NCI-H2029 (cell line): ENCODE results near the gene ACSL1.

Source experiments
- DNase-seq: peaks from one replicate; lab custom pipeline; 2025; lab: John Stamatoyannopoulos, UW

The ACSL1 gene

GRCh38 chr4:184811526-184812198, 14.1 kb downstream of the ACSL1 start:
- DNase-seq: no peak

GRCh38 chr4:184810720-184811119, 15.0 kb downstream of the ACSL1 start:
- peak; percentile 10 for DNase-seq

GRCh38 chr4:184808713-184809050, 17.1 kb downstream of the ACSL1 start:
- no peak for DNase-seq

DNA sequence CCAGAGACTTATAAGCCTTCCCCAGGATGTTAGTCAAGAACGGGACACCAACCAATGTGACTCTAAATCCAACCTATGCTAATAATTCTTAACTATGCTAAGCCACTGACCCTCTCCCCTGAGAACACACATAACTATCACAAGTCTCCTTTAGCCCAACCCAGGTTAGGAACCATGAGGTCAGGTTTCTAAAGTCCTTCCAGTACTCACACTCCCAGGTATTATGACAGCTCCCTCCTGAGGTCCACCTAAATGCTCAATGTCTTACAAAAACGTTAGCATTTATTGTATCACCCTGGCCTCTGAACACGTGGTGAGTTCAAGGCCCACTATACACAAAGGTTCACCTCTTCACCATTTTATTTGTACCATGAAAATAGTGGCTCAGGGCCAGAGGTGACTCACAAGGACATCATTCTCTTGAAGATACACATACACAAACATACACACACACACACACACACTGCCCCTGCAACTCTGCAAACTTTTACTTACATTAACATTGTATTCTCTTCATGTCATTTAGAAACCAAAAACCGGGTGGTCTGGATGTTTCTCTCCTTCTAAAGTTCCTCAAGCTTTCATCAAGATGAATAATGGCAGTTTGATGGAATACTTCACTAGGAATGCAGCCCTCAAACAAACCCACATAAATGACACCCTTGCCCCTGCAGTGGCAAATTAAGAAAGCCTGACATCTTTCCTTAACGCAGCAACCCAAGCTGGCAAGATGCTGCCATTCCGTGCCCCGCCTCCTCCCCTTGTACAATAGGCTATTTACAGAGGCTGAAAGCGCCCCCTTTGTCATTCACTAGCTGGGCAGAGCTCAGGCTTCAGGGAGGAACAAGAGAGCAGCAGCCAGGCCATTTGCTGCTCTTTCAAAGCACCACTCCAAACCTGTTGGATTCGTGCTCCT, 17.7 kb downstream of the ACSL1 start:
- DNase-seq: peak; percentile 16

GRCh38 chr4:184807256-184807655, 18.5 kb downstream of the ACSL1 start:
- DNase-seq: peak; percentile 72

DNA sequence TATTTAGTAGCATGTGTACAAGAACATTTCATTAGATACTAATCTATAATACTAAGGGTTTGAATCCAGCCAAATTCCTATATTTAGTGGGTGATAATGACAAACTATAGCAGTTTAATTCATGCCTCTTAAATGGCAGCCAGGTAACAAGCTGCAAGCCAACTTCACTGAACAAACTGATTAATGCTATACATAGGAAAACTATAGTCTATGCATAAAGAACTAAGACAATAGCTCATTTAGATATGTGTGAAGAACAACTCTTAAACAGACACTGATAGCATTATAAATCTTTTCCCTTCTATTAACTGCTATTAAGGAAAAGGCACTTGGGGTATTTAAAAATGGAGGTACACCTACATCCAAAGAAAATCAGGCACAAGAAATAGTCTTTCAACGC, 19.1 kb downstream of the ACSL1 start:
- DNase-seq: no peak

DNA sequence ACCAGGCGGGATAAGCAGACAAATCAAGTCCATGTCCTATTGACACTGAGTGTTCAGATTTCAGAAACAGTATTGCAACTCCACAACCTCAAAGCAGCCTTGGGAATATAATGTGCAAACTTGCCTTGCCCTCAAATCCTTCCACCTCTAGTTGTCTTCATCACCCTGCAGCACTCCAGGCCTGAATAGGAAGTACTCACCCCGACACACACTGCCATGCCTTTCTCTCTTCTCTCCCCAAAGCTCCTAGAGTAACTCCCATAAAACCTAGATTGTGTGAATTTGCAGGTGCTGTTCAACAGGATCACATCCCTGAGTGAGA, 19.6 kb downstream of the ACSL1 start:
- no peak for DNase-seq

- DNase-seq: peak; percentile 56
These were observed 20.1 kb downstream of the ACSL1 start for GRCh38 chr4:184805462-184806228.

DNA sequence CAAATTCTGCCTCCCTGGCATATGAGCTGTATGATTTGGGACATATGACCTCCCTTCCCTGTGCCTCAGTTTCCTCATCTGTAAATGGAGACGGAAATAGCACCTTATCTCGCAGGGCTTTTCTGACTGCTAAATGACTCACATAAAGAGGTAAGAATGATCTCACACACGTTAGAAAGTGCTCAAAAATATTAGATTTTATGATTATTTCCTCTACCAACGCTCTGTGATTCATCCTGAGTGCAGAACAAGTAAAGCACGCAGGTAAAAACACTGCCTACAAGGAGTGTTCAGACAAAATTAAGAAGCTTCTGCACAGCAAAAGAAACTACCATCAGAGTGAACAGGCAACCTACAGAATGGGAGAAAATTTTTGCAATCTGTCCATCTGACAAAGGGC, 21.1 kb downstream of the ACSL1 start:
- no peak for DNase-seq

DNA sequence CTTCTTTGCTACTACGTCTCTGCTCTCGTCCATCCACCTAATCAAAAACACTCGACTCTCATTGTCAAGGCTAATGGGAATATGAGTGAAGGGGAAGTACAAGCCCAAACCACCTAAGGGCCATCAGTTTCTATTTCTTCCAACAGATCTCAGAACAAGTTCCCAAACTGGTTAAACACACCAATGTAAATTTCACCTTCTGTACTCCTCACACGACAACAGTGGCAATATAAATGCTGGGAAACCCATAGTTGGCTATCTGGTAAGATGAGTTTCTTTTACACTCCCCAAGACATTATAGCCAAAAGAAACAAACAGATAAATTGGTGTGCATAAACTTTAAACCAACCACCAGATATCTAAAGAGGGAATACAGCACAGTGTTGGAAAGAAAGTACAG, 21.9 kb downstream of the ACSL1 start:
- no peak for DNase-seq

GRCh38 chr4:184803133-184803532, 22.6 kb downstream of the ACSL1 start:
- no peak for DNase-seq

DNA sequence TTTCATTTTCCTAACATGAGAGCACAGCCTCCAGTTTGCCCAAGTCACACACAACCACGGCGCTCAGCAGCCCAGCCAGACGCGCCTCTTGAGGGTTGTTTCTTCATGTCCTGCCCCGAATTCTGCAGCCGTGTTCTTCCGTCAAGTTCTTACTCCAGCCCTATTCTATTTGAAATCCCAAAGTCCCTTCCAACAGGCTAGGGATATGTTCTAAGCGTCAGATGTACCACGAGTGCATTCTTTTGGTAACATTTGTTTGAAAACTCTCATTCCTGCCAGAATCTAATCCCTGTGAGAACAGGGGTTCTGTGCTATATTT, 23.1 kb downstream of the ACSL1 start:
- no peak for DNase-seq

DNA sequence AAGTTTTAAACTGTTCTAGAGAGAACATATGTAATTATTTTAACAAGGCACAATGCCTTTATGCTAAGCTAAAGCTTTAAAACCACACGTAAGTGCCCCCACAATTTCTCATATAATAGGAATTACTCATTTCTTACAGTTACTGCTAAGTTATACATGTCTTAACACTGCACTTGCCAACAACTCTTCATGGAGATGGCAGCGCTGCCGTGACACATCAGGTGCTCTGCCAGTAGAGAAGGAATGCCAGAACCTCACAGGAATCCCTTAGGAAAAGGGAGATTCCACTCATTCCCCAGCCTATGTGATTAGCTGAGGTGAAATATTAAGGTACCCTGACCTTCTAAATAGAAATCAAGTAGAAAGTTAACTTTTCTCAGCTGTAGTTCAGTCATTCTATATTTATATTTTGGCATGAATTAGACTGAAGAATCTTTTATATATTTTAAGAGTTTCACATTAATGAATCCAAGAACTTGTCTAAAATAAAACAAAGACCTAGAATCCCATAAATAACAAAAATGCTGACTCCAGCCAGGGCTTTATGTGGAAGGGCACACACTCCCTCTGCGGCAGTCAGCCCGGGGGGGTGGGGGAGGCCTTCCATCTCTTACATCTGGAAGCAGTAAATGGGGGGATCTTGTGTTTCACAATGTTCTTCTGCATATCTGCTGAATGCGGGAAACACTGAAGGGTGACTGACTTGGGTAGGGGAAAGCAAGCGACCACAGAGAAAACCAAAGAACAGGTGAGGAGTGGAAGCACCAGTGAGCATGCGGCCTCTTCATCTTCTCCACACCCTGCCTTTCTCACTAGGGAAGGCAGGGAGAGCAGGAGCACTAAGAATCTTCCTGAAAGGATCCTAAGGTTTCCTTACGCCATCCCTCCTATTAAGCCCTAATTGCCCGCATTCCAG, 23.7 kb downstream of the ACSL1 start:
- no peak for DNase-seq

GRCh38 chr4:184798504-184798903, 27.3 kb downstream of the ACSL1 start:
- no peak for DNase-seq

DNA sequence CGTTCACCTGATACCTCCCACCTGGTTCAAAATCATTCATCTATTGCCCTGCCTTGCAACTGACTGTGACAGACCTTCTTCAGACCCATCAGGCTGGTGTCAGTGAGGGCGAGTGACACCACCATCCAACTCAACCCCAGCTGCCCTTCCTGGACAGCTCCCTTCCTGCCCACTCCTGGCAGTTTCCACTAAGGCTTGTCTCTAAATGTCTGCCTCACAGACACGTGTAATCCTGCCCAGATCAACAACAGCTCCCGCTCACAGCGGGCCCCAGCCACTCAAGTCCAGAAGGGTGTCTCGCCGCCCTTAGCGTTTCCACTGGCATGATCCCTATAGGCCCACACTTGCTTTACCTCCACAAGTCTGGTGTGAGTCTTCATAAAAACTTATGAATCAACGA, 28.9 kb downstream of the ACSL1 start:
- no peak for DNase-seq

DNA sequence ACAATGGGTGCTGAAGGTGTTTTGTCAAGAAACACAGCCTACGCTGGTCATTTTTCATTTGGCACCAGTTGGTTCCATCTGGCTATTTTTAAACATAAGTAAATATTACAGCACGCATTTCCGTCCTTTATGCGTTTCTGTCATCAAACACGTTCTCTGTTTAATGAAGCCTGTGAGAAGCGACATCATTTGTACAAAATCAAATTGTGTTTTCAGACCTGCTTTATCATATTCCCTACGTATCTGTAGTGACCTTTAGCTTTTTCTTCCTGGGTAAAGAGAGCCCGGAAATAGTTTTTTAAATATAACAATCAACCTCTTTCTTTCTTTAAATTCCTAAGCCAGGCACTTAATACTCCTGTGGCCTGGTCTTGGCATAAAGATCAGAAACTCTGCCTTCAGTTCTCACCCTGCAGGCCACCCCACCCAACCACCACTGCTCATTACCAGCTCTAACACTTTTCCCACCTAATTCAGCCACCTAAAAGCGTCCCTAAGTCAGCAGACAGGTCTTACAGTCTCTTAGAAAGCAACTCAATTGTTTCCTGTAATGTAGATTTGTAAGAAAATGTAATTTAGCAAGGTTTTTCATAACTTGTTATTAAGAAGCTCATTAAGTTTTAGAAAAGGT, 30.4 kb downstream of the ACSL1 start:
- peak; percentile 16 for DNase-seq

- DNase-seq: no peak
These were observed 31.3 kb downstream of the ACSL1 start for GRCh38 chr4:184794470-184794869.

DNA sequence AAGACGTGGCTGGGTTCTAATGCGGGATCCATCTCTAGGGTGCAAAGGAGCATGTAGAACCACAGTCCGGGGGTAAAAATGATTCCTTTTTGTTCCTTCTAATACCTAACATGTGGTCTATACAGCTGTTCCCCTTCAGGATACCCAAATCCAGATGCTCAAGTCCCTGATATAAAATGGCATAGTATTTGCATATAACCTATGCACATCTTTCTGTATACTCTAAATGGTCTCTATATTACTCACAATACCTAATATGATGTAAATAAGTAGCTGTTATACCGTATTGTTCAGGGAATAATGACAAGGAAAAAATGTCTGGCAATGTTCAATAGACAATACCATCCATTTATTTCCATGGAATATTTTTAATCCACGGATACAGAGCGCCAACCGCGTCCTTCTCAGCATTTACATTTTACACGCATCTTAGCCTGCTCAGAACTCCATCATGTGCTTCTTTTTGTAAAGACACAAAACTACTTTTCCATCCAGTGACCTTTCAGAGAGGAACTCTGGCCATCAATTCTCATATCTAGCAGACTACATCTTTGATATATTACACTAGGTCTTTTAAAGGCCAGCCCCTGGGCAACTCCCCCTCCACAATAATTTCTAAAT, 31.9 kb downstream of the ACSL1 start:
- no peak for DNase-seq

DNA sequence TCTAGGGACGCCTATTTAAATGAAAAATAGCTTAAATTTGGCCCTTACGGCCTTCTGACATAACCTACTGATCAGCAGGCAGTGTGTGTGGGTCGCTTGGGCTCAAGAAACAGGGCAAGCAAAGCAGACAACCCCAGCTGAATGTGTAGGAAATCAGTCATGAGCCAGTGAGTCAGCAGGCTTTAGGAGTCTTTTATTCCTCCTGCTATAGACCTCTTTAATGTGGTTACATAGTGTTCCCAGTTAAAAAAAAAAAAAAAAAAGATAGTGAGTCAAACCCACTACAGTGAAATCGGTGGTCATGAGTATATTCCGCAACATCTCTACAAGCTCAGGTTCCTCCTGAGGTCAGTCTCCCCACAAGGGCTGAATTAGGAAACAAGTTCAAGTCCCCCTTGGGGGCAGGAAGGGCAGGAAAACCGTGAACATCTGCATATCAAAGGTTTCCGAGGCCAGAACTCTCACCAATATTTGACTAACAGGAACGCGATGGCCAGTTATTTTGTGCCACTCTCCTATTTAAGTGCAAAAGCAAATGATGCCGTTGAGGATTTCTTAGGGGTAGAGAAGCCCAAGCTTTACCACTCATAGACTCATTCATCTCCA, 32.7 kb downstream of the ACSL1 start:
- no peak for DNase-seq

- no peak for DNase-seq
These were observed 33.4 kb downstream of the ACSL1 start for GRCh38 chr4:184792334-184792733.

DNA sequence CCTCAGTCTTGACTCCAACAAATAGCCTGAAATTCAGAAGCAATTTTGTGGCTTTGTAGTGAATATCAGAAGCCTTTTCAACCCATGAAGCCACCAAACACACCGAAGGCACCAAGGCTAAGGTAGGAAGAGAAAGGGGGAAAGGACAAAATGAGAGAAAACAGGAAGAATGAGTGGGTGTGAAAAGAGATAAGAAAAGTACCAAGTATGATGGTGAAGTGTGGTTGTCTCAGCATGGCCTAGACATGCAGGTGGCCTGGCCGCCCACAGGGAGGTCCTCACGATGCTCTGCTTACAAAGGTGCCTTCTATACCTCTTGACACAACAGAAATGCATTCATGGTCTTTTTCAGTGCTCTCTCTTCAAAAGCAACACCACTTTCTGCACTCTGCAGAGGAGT, 34.9 kb downstream of the ACSL1 start:
- DNase-seq: no peak
